HG03159 (cell line): ENCODE results near the gene CCL19.

Source experiments
- ATAC-seq: cut with Tn5 transposase; IDR thresholded peaks from one replicate; pipeline ENCODE4 v1.9.1; 2021; ENCODE audit warnings: mild to moderate bottlenecking, moderate library complexity; ENCODE audit not compliant: unreplicated experiment

The CCL19 gene

DNA sequence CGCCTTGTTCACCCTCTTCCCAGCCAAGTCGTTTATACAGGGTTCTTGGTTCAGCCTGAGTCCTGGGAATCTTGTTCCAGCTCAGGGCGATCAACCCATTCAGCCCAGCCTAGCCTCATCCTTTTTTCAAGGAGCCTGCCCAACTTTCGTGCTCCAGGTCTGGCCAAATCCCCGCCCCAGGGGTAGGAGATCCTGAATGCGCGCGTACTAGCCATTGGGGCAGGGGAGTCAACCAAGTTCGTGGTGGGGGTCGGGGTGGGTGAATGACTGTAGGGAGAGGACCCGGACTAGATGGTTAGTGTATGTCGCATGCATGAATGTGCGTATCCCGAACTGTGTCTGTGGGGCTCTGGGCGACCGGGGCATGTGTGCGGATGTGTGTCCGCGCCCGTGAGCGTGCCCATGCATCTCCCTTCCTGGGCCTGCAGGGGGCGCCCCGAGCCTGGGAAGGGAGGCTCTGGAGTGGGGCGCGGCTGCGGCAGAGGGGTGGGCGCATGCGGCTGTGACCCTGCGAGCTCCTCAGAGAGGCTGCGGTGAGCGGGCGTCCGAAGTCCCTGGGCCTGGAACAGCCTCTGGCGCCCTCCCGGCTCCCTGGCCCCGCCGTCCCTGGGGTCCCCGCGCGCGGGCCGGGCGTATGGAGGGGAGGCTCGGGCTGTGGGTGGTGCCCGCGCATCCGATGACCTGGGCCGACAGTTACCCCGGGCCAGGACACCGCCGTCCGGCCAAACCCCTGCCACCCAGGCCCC is 10.1 kb upstream of the CCL19 start:
- ATAC-seq = peak; percentile 39

DNA sequence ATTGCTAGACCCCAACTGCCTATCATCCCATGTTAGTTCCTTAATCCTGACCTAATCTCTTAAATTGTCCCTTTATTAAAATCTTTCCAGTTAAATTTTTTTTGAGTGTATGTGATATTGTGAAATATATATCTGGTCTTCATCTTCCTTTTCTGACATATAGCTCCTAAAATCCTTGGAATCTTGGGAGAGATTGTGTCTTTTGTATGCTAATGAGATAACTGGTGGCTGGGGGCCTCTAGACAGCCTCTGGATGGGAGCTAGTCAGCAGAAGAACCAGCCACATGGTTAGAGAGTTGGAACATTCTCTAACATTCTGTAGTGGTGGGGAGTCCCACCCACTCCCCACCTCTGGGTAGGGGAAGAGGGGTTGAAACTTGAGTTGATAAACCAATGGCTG is 3.7 kb upstream of the CCL19 start:
- ATAC-seq = no peak

DNA sequence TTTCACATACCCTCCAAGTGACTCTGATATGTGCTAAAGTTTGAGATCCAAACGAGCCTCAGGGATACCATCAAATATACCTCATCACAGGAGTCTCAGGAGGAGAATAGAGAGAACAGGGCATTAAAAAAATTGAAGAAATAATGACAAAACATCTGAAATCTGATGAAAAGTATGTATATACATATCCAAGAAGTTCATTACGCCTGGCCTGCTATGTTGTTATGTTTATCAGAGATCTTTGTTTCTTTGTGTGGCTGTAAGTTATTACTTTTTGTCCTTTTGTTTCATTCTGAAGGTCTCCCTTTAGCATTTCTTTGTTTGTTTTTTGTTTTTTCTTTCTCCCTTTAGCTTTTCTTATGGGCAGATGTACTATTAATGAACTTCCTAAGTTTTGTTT is 2.5 kb upstream of the CCL19 start:
- no peak for ATAC-seq

DNA sequence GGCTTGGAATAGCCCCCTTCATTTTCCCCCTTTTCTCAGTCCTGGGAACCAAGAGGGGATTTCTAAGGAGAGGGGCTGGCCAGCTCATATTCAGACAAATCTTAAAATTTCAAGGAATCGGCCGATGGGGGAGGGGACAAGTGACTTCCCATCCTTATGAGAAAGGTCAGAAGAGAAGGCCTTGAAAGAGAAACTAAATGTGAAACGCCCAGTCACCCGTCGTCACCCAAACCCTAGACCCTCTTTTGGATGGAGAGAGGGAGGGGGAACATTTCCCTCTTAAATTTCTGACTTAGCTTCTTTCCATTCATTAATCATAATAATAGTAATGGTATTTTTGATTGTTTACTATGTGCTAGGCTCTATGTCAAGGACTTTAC is 850 bp upstream of the CCL19 start:
- no peak for ATAC-seq

DNA sequence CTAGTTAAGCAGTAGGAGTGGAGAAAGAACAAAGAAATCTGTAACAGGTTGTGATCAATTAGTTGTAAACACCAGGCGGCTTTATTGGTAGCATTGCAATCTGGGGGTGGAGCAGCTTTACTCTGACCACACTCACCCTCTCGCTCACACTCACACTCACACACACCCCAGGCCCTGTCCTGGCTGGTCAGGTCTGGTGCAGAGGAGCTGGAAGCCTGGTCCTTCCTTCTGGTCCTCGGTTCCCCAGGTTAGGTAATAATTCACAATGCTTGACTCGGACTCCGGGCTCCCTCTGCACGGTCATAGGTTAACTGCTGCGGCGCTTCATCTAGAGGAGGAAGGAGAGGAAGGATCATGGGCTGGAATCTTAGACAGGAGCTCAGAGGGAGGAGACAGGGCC is 1.6 kb downstream of the CCL19 start:
- no peak for ATAC-seq

DNA sequence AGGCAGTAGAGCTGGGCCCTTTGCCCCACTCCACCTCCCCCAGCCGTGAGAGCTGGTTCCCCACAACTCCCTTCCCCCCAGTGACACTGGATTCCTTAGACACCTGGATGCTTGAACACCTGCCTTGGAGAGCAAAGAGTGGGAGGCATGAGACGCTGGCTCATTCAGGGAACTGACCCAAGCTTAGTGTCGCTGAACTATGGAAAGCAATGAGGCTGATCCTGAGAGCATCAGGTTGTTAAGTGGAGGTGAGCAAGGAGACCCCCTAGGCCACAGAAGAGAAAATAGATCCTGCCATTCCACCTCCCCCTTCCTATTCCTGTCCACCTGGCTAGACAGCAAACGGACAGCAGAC is 2.0 kb downstream of the CCL19 start:
- ATAC-seq = no peak

DNA sequence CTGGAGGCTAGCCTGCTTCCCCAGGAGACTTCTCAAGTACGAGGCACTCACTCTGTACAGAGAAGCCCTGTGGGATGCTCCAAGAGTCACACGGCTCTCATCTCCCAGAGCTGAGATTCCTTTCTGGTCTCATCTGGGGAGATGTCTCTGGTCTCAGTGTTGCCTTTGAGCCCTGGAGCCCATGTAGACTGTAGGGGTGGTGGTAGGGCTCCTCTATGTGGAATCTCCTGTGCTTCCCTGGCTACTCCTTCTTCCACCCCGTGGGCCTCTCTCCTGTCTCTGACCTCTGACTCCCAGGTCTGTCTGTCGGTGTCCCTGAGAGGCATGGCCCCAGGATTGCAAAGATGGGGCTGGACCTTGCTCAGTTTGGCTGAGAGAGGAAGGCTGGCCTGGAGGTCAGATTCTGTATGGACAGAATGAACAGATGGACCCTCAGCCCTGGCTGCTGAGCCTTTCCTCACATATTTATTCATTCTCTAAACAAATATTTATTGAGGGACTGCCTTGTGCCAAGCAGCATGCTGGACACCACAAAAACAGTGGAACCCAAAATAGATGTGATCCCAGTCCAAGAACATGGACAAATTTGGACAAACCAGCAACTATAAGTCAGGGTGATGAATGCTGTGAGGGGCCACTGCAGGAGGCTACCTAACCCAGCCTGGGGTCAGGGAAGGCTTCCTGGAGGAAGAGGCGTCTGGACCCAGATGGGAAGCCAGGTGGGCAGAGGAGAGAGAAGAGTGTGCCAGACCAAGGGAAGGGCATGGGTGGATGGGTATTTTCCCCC is 2.6 kb downstream of the CCL19 start:
- no peak for ATAC-seq

DNA sequence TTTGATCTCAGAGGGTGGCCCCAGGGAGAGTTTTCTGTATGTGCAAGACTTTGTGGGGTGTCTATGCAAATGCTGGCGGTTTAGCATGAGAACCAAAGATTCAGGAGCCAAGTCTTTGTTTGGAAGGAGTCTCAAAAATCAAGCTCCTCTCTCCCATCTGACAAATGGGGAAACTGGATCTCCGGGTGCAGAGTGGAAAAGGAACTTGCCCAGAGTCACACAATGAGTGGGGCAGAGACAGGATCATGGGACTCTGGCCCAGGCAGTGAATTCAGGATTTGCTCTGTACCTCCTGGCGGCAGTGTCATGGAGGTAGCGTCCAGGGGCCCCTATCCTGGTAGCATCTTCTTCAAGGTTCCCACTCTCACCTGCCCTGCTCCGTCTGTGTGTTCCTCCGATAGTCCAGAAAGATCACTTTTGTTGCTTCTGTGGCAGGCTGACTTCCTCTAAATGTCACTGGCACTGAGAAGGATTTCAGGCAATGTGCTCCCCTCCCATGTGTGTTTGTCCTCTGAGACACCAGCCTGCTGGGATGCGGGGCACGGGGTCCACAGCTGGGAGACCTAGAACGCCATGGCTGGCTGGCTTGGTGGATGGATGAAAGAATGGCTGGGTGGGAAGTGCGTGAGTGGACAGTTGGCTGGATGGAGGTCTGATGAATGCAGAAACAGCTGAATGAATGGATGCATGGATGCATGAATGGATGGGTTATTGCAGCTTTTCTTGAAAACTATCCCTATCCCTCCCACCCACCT is 3.6 kb downstream of the CCL19 start:
- ATAC-seq = no peak

DNA sequence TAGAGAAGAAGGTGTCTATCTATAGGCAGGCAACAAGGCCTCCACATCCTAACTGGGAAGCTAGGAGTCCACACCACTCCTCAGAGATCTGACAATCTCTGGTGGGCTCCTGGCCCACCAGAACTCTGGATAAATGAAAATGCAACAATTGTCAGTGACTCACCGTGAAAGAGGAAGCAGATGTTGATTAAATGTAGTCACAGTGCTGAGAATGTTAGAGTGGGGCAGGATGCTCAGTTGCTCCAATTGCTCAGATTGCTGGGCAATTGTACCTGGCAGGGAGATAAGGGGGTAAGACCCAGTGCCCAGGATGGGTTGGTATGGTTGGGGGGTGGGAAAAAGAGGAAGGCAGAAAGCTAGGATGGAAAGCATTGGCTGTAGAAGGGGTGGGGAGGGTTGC is 4.3 kb downstream of the CCL19 start:
- no peak for ATAC-seq

DNA sequence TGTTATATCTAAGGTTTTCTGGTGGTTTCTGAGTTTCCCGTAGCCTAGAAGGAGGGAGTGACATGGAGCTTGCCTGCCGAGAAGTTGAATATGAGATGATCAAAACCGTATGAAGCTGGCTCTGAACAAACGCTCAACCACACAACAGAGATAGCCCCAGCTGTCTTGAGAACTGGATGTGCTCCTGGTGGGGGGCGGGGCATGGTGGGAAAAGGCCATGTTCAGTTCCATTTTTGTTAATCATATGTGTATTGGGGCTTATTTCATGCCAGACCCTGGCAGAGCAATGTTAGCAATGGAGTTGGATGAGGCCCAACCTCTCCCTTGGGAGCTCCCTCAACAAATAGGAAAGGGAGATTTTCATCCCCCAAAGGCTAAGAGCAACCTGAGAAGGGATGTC is 4.8 kb downstream of the CCL19 start:
- ATAC-seq = no peak

DNA sequence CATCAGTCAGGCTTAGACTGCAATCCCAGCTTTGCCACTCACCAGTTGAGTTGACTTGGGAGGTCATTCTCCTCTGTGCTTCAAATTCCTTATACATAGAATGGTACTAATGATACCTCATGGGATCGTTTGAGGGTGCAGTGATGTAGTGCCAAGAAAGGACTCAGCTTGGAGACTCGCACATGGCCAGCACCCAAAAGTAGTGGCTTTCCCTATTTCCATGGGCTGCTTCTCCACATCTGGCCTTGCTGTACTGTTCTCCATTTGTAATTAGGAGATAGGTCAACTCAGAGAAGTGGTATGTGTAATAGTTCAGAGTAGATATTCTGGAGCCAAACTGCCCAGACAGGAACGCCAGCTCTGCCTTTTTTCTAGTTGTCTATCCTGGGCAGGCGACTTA is 5.5 kb downstream of the CCL19 start:
- no peak for ATAC-seq

DNA sequence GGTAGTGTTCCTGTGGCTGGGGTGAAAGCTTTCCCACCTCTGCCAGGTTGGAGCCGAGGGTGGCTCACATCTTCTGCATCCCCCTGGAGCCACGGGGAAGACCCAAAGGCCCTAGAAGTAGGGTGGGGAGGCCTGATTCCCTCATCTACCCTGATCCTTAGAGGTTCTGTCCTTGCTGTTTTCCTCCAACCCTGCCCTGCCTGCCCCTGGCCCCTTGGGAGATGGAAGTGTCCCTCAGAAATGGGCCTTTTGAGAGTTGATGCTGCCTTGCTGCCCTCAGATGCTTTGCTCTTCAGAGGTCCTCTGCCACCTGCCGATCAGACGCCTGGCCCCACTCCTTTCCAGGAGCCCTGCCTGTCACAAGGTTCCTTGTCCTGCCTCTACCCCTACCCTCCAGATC is 6.3 kb downstream of the CCL19 start:
- ATAC-seq = no peak

DNA sequence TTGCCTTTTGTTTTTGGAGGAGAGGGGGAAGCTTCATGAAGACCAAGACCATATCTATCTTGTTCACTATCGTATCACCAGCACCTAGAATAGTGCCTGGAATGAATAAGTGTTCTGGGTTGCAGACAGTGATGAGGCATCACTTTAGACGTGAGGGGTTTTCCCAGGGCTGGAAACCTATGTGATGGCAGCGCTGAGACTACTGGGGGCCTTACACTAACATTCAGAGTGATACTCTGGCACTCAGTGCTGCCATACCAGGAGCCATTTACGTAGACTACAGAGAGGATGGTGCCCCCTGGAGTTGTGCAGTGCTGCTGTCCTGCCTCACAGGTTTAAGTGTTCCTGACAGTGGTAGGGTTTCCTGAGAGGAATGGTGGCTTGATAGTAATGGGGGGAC is 6.9 kb downstream of the CCL19 start:
- no peak for ATAC-seq

DNA sequence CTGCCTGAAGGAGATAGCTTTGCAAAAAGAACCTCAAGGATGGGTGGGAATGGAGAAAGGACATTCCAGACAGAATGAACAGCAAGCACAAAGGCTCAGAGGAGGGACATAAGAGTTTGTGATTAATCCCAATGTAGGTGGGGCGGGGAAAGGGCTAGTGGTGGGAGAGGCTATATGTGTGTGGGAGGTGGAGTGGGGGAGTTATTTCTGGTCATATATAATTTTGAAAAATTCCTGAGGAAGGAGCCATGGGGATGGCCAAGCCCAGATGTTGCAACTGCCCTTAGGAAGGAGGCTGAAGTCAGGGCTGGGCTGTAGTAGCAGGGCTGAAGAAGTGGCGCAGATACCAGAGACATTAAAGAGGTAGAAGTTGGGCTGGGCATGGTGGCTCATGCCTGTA is 15.2 kb downstream of the CCL19 start:
- no peak for ATAC-seq

DNA sequence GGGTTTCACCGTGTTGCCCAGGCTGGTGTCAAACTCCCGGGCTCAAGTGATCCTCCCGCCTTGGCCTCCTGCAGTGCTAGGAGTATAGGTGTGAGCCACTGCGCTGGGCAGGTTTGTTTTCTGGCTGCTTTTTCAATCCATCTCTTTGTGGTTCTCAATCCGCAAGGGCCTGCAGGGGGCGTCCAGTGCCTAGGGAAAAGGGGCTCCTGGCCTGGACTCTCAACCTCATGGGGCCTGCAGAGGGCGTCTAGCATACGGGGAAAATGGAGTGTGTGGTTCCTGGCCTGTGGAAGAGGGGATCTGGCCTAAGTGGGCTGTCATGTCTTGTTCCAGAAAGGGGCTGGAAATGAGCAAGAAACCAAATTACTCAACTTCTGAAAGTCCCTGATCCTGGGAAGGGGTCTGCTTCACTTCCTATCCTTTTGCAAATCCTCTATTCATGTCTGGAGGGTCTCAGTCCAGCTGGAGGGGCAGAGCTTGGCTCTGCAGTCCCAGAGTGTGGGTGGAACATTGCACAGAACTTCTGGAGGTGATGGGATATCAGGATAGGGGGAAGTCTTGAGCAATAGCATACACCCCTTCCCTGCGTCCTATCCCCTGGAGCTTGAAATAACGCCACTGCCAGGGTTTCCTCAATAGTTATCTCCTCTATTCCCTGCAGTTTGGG is 15.9 kb downstream of the CCL19 start:
- no peak for ATAC-seq

DNA sequence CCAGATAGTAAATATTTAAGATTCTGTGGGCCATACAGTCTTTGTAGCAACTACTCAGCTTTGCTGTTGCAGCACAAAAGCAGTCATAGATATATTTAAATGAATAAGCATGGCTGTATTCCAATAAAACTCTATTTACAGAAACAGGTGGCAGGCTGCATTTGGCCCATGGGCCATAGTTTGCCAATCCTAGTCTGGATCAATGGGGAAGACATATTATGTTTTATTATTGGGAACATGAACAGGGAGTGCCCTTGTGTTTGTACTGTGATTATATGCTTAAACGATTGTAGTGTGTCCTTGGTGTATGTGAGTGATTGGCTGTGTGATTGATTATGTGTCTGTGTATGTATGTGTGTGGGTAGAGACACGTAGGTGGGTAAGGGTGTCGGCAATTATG is 16.6 kb downstream of the CCL19 start:
- no peak for ATAC-seq

DNA sequence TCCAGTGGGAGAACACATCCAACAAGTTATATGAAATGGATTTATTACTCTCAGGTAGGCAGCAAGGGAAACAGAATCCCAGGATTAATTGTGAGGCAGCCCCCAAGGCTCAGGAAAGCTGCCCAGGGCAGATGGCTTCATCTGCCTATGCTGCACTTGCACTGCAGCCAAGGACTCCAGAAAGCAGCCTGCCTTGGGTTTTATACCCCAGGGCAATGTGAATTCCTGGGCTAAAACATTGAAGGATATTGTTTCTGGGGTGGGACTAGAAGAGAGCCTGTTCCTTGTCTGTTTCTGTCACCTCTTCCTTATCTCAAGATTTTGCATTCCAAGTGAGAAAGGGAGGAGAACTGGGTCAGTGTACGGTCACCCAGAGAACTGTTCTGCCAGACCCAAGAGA is 19.8 kb downstream of the CCL19 start:
- ATAC-seq = no peak

DNA sequence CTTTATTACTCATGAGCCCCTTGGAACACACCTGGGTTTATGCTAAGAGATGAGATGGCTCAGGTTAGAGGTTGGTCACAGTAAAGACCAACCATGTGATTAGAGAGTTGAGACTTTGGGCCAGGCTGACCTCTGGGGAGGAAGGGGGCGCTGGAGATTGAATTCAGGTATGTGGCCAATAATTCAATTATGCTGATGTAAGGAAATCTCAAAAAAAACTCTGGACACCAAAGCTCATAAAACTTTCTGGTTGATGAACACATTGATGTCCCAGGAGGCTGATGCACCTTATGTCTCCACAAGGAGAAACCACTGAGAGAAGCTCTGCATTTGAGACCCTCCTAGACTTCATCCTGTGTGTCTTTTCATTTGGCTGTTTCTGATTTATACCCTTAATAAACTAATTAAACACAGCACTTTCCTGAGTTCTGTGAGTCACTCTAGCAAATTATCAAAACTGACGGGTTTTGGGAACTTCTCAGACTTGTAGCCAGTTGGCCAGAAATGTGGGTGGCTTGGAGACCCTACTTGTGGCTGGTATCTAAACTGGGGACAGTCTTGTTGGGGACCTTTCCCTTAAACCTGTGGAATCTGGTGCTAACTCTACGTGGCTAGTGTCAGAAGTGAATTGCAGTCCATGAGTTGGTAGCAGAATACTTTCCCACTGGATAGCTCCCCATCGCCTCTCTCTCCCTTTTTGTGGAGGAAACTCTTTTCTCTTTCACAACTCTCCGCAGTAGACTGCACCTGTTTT is 21.1 kb downstream of the CCL19 start:
- no peak for ATAC-seq

DNA sequence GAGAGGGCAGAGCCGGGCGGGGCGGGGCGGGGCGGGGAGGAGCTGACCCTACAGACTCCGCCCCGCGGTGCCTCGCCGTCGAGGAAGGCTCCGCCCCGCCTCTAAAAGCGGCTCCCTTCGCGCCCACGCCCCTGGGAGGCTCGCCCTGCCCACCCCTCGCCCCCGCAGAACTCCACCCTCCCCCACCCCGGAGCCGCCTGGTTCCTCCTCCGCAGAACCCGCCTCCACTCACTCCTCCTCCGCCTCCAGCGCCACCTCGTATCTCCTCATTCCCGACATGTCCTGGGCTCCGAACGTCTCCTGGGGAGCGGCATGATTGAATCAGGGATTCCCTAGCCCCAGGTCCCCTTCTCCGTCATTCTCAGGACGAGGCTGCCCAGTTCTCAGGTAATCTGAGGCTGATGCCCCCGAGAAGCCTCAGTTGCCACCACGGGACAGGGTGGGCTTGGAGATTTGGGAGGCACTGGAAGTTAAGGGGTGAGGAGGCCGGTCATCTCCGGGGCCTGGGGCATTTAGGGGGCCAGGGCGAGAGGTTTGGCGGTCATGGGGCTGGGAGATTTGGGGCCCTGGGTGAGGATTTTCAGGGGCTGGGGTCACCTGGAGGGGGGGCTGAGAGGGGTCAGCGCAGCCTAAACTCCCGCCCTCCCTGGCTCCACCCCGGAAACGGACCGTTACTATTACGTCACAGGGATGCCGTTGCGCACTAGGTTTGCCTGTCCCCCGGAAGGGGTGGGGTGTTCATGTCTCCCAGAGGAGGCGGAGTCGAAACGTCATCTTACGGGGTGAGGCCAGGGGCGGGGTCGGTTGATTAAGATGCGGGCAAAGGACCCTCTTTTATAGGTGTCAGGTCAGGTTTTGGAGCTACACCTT is 25.5 kb downstream of the CCL19 start:
- ATAC-seq = peak; percentile 59

DNA sequence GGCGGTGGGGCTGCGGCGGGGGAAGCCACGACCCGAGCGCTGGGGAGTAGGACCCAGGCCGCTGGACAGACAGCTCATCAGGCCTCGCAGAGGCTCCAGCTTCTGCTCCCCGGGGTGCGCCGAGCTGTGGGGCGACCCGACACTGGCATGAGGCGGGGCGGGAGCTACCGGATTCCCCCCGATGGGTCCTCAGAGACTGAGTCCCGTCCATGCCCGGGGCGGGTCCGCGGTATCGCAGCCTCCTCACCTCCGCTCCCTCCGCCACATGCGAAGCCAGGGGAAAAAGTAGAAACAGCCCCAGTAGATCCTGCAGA is 26.1 kb downstream of the CCL19 start:
- ATAC-seq = peak; percentile 13
